Stimulated activated CD4-positive, alpha-beta T cell treated with anti-CD3 and anti-CD28 coated beads, Interleukin-2, amount 100 ng/mL, for 4 hours (primary cell): ENCODE data around the gene CCDC85B.

Experiments used
- DNase-seq: peaks from one replicate; pipeline ENCODE4 v3.0.0-alpha.2; 2020; ENCODE audit warnings: low read depth

CCDC85B gene

GRCh38 chr11:65934014-65934413 lies 43.5 kb downstream of the CCDC85B start:
- DNase-seq = no peak

GRCh38 chr11:65937766-65938165 lies 47.3 kb downstream of the CCDC85B start:
- no peak for DNase-seq
